ENCODE data around the gene FAM98B.

- TF ChIP-seq POLR2AphosphoS5 (IDR thresholded peaks at IDR 0.05) (no peak), CTCF (IDR thresholded peaks at IDR 0.05 in 8 of 11, conservative IDR thresholded peaks at IDR 0.05 in 3 of 11) (no peak), POLR2A (IDR thresholded peaks at IDR 0.05) (no peak)
Measured at GRCh38 chr15:38411902-38412301, 42.0 kb upstream of the FAM98B start.

Data from spleen (tissue), 7 donors.